Osteoblast (primary cell): ENCODE results near the gene TFB2M. TPM values are rescaled to one million over a fixed set of nuclear protein-coding genes. Genes with fewer than 3 reads are reported as not detected.

Experiments used
- DNase-seq: peaks from one replicate; pipeline ENCODE4 v3.0.0; 2011; ENCODE audit warnings: low spot score, mixed read lengths; ENCODE audit not compliant: insufficient read length; ENCODE audit errors: missing footprints
- H2AFZ ChIP-seq: 2 replicates; pipeline ENCODE4 v1.6.0; 2011; ENCODE audit warnings: mild to moderate bottlenecking, low read length
- H3K27ac ChIP-seq: 2 replicates; pipeline ENCODE4 v1.5.1; 2011; ENCODE audit warnings: mild to moderate bottlenecking, low read depth, low read length, moderate library complexity
- H3K27me3 ChIP-seq: 2 replicates; pipeline ENCODE4 v1.6.0; 2012; ENCODE audit warnings: mild to moderate bottlenecking, control low read depth, inconsistent platforms, low read length, moderate library complexity; ENCODE audit not compliant: insufficient read depth
- H3K36me3 ChIP-seq: 2 replicates; pipeline ENCODE4 v1.5.1; 2011; ENCODE audit warnings: mild to moderate bottlenecking, low read length, control low read depth, moderate library complexity; ENCODE audit not compliant: insufficient read depth
- H3K4me1 ChIP-seq: 2 replicates; pipeline ENCODE4 v1.5.1; 2011; ENCODE audit warnings: mild to moderate bottlenecking, low read length, control low read depth, moderate library complexity; ENCODE audit not compliant: insufficient read depth
- H3K4me2 ChIP-seq: 2 replicates; pipeline ENCODE4 v1.6.0; 2011; ENCODE audit warnings: mild to moderate bottlenecking, low read length; ENCODE audit not compliant: insufficient read depth
- H3K4me3 ChIP-seq: fragments of 200-600 bp; sonication (generic); 3 replicates; pipeline ENCODE4 v1.5.1; 2012; ENCODE audit warnings: mild to moderate bottlenecking, low read length, inconsistent platforms; ENCODE audit not compliant: insufficient read depth
- H3K79me2 ChIP-seq: 2 replicates; pipeline ENCODE4 v1.6.0; 2012; ENCODE audit warnings: mild to moderate bottlenecking, low read length, control low read depth, inconsistent platforms; ENCODE audit not compliant: insufficient read depth
- H3K9me3 ChIP-seq: 2 replicates; pipeline ENCODE4 v1.5.1; 2011; ENCODE audit warnings: low read depth, low read length, control low read depth
- H4K20me1 ChIP-seq: 2 replicates; pipeline ENCODE4 v1.6.0; 2012; ENCODE audit warnings: mild to moderate bottlenecking, low read length, control low read depth; ENCODE audit not compliant: insufficient read depth
- total RNA-seq: library from RNA; depleted of rRNA; stranded (reverse); fragments of >200 nt; gene quantifications from 2 replicates; pipeline ENCODE4 v1.2.3, GENCODE V29; 2012
- TF ChIP-seq, protein P1 (sequence below): IDR thresholded peaks from 2 replicates; pipeline ENCODE4 v1.5.1; 2011; ENCODE audit warnings: mild to moderate bottlenecking, low read depth, low read length, moderate library complexity; ENCODE audit errors: extremely low read depth

TFB2M gene
- total RNA-seq, 1 donor: 19.5 TPM

DNA sequence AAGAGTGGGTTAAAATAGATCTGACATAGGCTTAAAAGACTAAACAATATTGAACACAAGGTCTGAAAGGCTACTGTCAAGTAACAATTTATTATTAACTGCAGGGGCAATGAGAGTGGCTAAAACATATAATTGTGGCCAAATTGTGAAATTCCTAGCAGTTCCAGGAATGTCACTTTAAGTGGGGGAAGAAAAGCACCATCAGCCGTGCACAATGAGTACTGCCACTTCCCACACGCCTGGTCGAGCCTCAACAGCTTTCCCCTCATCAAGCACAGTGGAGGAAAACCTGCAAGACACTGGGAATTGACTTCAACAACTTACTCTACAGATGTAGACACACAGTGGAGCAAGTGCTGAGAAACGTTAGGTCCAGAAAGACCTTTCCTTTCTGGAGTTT is 16.4 kb downstream of the TFB2M start:
- H3K27ac ChIP-seq: no peak overlapping the region
- peaks cover 20% of the 10 kb centered on the region for H3K79me2 ChIP-seq
- H3K36me3 ChIP-seq: peaks cover 58% of the 10 kb centered on the region
- no peak for DNase-seq
- H3K27me3 ChIP-seq: no peaks in the 10 kb centered on the region
- H3K4me2 ChIP-seq: no peak overlapping the region
- no peak overlapping the region for H2AFZ ChIP-seq
- no peaks in the 10 kb centered on the region for H3K9me3 ChIP-seq
- TF ChIP-seq, protein P1, sequence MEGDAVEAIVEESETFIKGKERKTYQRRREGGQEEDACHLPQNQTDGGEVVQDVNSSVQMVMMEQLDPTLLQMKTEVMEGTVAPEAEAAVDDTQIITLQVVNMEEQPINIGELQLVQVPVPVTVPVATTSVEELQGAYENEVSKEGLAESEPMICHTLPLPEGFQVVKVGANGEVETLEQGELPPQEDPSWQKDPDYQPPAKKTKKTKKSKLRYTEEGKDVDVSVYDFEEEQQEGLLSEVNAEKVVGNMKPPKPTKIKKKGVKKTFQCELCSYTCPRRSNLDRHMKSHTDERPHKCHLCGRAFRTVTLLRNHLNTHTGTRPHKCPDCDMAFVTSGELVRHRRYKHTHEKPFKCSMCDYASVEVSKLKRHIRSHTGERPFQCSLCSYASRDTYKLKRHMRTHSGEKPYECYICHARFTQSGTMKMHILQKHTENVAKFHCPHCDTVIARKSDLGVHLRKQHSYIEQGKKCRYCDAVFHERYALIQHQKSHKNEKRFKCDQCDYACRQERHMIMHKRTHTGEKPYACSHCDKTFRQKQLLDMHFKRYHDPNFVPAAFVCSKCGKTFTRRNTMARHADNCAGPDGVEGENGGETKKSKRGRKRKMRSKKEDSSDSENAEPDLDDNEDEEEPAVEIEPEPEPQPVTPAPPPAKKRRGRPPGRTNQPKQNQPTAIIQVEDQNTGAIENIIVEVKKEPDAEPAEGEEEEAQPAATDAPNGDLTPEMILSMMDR: no peak
- no peak overlapping the region for H3K4me3 ChIP-seq
- H4K20me1 ChIP-seq: no peaks in the 10 kb centered on the region
- H3K4me1 ChIP-seq: no peaks in the 10 kb centered on the region

DNA sequence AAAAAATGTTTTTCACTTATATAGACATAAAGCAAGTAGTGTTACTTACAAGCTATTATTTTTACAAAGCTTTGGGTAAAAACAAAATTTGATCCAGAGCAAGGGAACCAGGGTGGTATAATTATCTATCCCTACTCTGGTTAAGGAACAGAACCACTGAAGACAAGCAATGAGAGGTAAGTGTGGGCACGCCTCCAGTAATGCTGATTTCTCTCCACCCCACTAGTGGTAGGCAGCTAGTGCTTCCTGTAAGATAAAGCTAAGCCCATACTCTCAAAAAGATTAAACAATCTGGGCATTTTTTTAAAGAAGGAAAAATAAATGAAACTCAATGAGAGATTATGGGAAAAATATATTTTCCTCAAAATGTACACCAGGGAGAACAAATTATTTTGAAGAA is 22.1 kb downstream of the TFB2M start:
- no peak overlapping the region for H3K4me3 ChIP-seq
- no peaks in the 10 kb centered on the region for H3K9me3 ChIP-seq
- H3K36me3 ChIP-seq: peaks cover 59% of the 10 kb centered on the region
- no peak overlapping the region for H2AFZ ChIP-seq
- no peak for DNase-seq
- no peaks in the 10 kb centered on the region for H3K79me2 ChIP-seq
- no peaks in the 10 kb centered on the region for H4K20me1 ChIP-seq
- no peaks in the 10 kb centered on the region for H3K27me3 ChIP-seq
- no peaks in the 10 kb centered on the region for H3K4me1 ChIP-seq
- TF ChIP-seq, protein P1: no peak
- H3K4me2 ChIP-seq: no peak overlapping the region
- H3K27ac ChIP-seq: no peak overlapping the region

DNA sequence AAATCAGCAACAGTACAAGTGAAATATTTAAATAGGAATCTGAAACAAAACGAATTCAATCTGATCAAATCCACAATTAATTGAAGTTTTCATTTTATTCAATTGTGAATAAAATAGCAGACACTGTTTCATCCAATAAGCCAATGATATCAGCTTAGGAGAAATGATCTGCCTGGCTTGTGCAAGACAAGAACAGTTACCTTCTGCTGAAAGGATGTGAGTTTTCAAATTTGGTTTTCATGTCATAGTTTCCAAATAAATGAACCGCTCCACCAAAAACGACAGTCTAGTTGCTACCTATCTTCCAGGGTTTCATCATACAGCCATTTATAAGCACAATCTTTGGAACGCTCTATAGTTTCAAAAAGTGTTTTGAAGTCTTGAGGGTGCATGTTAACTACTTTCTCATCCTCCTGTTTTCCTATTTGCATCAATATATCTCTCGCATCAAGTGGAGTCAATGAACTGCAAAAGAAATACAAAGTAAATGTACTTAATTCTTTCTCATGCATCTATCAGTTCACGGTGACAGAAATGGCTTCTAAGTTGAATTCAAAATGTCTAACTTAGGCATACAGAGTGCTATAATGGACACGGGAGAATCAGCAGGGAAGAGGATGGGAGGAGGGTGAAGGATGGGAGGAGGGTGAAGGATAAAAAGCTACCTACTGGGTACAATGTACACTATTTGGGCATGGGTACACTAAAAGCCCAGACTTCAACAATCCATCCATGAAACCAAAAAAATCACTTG is 25.1 kb downstream of the TFB2M start:
- Histone ChIP-seq H3K27me3 (no peaks in the 10 kb centered on the region), H2AFZ (no peak overlapping the region), H3K4me3 (no peak overlapping the region), H3K4me1 (no peaks in the 10 kb centered on the region), H3K4me2 (no peak overlapping the region), H3K36me3 (peaks cover 44% of the 10 kb centered on the region), H4K20me1 (no peaks in the 10 kb centered on the region), H3K9me3 (no peaks in the 10 kb centered on the region), H3K27ac (no peak overlapping the region), H3K79me2 (no peaks in the 10 kb centered on the region)
- no peak for DNase-seq
- TF ChIP-seq, protein P1: no peak

DNA sequence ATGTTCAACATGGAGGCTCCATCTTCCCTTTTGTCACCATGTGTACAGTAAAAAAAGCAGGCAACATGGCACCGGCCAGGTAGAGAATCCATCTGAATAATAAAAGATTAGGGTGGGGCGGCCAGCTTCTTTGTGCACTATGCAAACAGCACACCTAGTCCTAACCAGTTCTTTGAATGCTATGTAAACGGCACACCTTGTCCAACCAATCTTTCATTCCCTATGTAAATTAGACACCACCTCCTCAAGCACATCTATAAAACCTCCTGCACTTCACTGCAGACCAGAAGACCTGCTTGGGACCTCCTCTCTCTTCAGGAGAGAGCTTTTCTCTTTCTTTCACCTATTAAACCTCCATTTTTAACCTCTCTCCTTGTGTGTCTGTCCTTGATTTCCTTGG is 28.2 kb downstream of the TFB2M start:
- H3K79me2 ChIP-seq: no peaks in the 10 kb centered on the region
- TF ChIP-seq, protein P1: no peak
- H3K36me3 ChIP-seq: peaks cover 21% of the 10 kb centered on the region
- H2AFZ ChIP-seq: no peak overlapping the region
- no peak overlapping the region for H3K4me3 ChIP-seq
- no peak for DNase-seq
- no peak overlapping the region for H3K27ac ChIP-seq
- H3K4me1 ChIP-seq: no peaks in the 10 kb centered on the region
- H3K27me3 ChIP-seq: peaks cover 9% of the 10 kb centered on the region
- H4K20me1 ChIP-seq: no peaks in the 10 kb centered on the region
- H3K9me3 ChIP-seq: no peaks in the 10 kb centered on the region
- no peak overlapping the region for H3K4me2 ChIP-seq
